Measurements from ENCODE around the gene AGBL4.

AGBL4 gene

GRCh38 chr1:48560577-48560976 is 1463.2 kb downstream of the AGBL4 start:
- TF ChIP-seq CTCF (IDR thresholded peaks at IDR 0.05; ENCODE audit: low read depth, low read length) = no peak
- in situ Hi-C loops (cut with HindIII; ENCODE audit: low sequenced_read_pairs) = no loop called here
- no peak for DNase-seq (ENCODE audit: low read depth, low spot score)

GRCh38 chr1:48560116-48560515 is 1463.6 kb downstream of the AGBL4 start:
- in situ Hi-C loops (cut with HindIII; ENCODE audit: low sequenced_read_pairs) = no loop called here
- no peak for TF ChIP-seq CTCF (IDR thresholded peaks at IDR 0.05; ENCODE audit: low read depth, low read length)
- no peak overlapping the region for H3K4me3 ChIP-seq (ENCODE audit: low read depth, low read length)
- no peak for DNase-seq (ENCODE audit: low read depth, low spot score)

More at GRCh38 chr1:48560577-48560976, 1463.2 kb downstream of the AGBL4 start:
- H3K4me3 ChIP-seq (ENCODE audit: low read depth, low read length) = no peak overlapping the region

- no peak for DNase-seq (ENCODE audit: low read depth, low spot score)
- in situ Hi-C loops (cut with HindIII; ENCODE audit: low sequenced_read_pairs) = no loop called here
- H3K4me3 ChIP-seq (ENCODE audit: low read depth, low read length) = no peak overlapping the region
- no peak for TF ChIP-seq CTCF (IDR thresholded peaks at IDR 0.05; ENCODE audit: low read depth, low read length)
These were observed 1465.4 kb downstream of the AGBL4 start for GRCh38 chr1:48558366-48558765.

- in situ Hi-C loops (cut with HindIII; ENCODE audit: low sequenced_read_pairs) = no loop called here
- no peak for DNase-seq (ENCODE audit: low read depth, low spot score)
- TF ChIP-seq CTCF (IDR thresholded peaks at IDR 0.05; ENCODE audit: low read depth, low read length) = no peak
- H3K4me3 ChIP-seq (ENCODE audit: low read depth, low read length) = no peak overlapping the region
These were observed 1467.4 kb downstream of the AGBL4 start for GRCh38 chr1:48556186-48556850.

- no peak for TF ChIP-seq CTCF (IDR thresholded peaks at IDR 0.05; ENCODE audit: low read depth, low read length)
- H3K4me3 ChIP-seq (ENCODE audit: low read depth, low read length) = no peak overlapping the region
- in situ Hi-C loops (cut with HindIII; ENCODE audit: low sequenced_read_pairs) = no loop called here
- DNase-seq (ENCODE audit: low read depth, low spot score) = no peak
These were observed 1468.5 kb downstream of the AGBL4 start for GRCh38 chr1:48555271-48555670.

- in situ Hi-C loops (cut with HindIII; ENCODE audit: low sequenced_read_pairs) = no loop called here
- TF ChIP-seq CTCF (IDR thresholded peaks at IDR 0.05; ENCODE audit: low read depth, low read length) = no peak
- H3K4me3 ChIP-seq (ENCODE audit: low read depth, low read length) = no peak overlapping the region
- no peak for DNase-seq (ENCODE audit: low read depth, low spot score)
These were observed 1470.7 kb downstream of the AGBL4 start for GRCh38 chr1:48552903-48553606.
